ENCODE results near the gene PIF1.
"Not testable (repeated sequence)": the region's sequence is repeated elsewhere in the genome, so short reads cannot be mapped to it uniquely, and the experiment has no call there.

PIF1 gene

DNA sequence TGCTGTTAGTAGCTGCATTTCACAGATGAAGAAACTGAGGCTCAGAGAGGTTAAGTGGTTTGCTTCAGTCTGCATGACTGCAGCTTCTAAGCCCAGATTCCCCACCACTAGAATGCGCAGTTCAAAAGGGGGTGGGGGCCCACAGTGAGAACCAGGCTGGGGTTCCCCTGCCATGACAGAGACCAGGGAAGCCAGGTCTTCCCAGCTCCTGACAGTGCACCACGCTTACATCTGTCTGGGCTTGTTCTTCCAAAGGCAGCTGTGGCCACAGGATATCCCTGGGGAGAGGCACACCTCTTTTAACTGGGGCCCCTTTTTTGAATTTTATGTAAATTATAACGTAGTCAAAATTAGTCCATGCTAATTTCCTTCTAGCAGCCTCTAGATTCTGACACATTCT is 21.6 kb upstream of the PIF1 start:
- no peak for DNase-seq (ENCODE audit: low spot score)

DNA sequence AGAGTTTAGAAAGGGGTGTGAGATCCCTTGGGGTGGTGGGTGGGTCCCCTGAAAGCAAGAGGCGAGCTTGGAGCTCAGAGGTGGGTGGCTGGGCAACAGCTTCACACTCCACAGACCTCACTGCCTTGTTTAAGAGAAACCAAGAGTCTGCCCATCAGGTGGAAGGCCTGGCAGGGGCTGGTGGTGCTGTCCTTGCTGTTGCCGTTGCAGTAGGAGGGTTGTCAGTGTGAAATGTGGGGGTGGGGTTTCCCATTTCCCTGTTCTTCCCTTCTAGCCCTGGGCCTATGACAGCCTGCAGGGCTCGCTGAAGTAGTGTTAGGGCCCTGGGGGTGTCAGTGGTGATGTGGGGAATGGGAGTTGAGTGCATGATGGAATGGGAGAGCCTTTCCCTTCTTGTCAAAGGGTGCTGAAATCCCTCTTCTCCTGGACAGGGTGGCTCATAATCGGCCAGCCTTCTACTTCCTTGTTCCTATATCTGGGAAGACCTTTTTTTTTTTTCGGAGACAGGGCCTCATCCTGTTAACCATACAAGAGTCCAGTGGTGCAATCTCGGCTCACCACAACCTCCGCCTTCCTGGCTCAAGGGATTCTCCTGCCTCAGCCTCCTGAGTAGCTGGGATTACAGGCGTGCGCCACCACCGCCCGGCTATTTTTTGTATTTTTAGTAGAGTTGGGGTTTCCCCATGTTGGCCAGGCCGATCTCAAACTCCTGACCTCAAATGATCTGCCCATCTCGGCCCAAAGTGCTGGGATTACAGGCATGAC is 20.6 kb upstream of the PIF1 start:
- DNase-seq (ENCODE audit: low spot score) = no peak

DNA sequence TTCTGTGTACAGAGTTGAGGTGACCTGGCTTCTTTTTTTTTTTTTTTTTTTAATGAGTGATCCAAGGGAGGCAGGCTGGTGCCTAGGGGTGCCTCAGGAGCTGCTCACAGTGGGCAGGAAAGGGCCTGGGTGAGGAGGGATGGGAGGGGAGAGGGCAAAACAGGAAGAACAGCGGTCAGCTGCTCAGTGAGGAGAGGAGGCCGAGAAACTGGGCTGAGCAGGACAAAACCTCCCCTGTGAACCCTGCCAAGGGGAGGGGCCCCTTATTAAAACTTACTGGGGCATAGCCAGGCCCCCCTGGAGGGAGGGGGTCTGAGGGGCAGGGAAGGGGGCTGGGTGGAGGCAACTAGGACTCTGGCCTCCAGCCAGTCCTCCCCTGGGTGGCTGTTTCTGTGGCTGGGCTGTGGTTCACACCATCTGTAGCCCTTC is 19.8 kb upstream of the PIF1 start:
- DNase-seq (ENCODE audit: low spot score) = no peak

DNA sequence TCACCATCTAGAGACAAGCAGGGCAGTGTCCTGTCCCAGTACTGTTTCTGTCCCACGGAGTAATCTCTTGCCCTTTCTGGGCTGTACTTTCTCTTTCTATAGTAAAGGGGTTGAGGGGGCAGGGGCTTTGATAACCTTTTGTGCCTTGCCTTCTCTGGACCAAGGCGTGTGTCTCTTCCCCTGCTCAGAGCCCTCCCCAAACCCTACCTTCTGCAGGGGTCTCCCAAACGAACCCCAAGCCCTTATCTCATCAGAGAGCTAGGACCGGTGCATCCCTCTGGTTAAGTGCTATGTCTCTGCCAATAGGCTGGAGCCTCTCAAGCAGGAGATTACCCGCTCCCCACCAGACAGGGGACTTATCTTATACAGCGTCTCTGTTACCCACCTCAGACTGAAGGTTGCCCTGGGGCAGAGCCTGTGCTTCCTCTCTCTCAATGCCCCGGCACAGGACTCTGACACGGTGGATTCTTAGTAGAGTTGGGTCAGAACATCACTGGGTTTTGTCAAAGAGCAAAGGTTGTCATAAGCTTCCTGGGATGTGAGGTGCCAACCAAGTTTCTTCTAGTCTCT is 19.2 kb upstream of the PIF1 start:
- DNase-seq (ENCODE audit: low spot score) = no peak

DNA sequence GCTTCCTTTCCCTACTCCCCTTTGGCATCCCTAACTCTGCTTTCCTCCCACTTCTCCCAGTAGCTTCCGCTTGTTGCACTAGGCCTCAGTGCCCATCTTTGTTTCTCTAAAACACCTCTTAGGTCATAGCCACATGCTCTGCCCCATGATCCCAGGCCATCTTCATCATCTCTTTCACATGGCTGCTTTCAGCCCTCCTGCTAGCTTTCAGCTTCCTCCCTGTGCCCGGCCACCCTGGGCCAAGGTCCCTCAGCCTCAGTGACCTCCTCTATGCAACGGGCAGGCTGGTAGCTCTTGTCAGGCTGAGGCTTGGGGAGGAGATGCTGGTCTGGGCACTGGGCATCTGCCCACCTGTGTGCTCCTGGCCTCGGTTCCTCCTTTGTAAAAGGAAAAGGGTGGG is 18.5 kb upstream of the PIF1 start:
- DNase-seq (ENCODE audit: low spot score) = no peak

DNA sequence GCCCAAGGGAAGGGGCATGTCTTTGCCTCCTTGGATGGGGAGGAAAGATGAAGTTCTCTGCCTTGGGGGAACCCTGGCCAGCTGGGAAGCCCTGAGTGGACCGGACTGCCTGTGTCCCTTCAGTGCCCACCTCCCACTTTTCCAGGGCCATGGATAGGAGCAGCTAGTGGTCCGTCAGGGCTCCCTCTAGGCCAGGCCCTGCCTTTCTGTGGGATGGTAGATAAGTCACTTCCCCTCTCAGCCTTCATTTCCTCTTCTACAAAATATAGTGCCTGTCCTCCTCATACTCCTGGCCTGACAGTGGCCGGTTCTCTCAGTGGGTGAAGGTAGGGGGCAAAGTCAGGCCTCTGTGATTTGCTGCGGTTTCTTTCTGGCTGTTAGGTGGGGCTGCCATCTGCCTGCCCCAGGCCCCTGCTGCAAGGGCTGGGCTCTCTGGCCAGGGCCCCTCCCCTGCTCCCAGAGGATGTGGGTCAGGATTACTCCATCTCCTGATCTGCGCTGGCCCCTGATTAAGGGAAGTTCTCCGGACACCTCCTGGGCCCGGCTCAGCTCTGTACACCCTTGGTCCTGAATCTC is 17.6 kb upstream of the PIF1 start:
- DNase-seq (ENCODE audit: low spot score) = no peak

DNA sequence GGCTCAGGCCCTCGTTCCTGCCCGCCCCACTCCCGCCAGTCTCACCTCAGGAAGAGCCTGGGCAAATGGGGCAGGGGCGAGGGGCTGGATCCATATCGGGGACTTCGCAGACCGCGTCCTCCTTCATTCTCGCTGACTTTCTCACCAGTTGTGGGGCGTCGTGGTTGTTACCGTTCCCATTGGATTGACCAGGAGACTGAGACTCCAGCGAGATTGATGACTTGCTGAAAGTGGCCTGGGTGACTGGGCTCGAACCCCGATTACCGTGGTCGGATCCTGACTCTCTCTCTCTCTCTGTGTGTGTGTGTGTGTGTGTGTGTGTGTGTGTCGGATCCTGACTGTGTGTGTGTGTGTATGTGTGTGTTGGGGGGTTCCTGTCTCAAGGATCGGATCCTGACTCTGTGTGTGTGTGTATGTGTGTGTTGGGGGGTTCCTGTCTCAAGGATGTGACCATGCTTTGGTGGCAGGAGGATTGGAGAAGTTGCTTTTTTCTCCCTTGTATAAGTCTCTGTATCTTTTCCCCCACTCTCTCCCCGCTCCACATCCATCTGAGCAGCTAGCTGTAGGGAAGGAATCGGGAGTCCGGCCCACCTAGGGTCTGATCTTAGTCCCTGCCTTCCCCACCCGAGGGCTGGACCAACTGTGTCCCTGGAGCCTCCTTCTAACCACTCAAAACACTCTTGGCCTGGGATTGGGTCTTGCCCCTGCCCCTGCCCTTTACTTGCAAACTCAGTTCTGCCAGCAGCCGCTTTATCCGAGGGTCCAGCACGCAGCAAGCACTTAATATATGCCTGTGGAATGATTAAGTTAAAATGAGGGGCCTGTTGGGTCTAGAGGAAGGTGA is 16.9 kb upstream of the PIF1 start:
- DNase-seq (ENCODE audit: low spot score) = no peak

DNA sequence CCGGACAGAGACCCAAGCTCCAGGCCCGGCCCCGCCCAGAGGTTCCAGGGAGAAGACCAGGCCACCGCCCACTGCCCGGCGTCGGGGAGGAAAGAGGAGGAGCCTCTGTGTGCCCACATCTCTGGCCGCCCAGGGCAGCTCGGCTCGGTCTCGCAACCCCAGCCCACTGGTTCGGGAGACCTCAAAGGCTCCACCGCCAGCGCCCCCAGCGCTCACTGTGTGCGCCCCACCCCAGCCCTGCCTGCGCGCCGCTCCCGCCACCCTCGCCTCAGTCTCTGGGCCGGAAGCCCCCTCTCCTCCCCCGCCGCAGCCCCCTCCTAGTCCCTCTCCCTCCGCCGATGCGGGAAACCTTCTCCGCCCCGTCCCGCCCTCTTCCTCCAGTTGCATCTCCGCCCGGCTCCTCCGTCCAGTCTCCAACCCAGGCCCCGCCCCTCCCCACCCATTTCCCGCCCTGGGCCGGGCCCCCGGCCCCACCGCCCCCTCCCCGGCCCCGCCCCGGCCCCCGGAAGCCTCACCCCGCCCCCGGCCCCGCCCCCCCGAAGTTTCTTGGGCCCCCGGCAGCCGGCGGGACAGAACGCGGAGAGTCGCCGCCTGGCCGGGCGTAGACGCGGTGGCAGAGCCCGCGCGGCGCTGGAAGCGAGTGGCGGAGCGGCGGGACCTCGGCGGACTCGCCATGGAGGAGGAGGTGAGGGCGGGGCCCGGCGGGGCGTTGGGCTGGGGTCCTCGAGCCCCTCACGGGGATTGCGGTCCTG is 16.1 kb upstream of the PIF1 start, which contains the start of gene PLEKHO2:
PLEKHO2 (plus strand) TSS at position 572 of the 752 bp plus-strand sequence; CDS start at position 674, 102 bp downstream.
- peak; percentile 98 for DNase-seq (ENCODE audit: low spot score)

DNA sequence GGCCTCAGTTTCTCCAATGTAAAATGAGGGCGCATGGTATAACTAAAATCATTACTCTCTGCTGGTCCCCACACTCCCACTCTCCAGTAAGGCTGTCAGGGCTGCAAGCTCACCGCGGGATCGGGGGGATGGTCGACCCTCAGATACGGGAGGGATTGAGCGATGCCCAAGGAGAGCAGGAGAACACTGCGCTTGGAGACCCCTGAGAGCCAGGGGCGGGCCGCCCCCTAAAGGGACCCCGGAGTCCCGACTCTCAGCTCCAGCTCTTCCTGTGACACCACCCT is 15.6 kb upstream of the PIF1 start:
- no peak for DNase-seq (ENCODE audit: low spot score)

DNA sequence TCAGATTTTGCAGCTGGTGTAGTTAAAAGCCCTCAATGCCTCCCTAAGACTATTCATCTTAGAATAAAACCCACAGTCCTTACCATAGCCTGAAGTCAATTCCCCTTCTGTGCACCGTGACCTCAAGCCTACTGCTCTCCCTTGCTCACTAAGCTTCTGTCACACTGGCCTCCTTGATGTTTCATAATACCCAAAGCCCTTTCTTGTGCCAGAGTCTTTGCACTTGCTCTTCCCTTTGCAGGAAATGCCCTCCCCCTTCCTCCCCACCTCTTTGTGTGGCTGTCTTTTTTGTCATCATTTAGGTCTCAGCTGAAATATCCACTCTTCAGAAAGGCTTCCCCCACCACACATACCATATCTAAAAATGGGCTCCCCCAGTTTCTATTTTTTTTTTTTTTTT is 12.1 kb upstream of the PIF1 start:
- DNase-seq (ENCODE audit: low spot score) = no peak

DNA sequence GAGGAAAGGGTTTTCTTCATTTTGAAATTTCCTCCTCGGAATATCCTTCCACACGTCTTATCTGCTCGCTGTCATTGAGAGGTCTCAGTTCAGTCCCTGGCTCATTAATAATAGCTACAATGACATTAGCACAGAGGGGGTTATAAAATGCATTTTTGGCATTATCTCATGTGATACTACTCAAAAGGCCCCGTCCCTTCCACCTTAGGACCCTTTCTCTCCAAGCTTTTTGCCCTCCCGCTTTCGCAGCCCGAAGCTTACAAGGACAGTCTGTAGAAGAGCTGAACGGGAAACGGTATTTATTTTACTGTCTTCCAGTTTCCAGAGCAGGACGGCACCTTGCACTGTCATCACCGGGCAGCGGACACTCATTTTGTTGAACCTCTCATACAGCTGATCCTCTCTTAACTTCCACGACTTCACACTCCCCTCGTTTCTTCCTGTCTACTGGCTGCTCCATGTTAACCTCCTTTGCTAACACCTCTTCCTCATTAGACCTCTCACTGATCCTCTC is 10.6 kb upstream of the PIF1 start:
- no peak for DNase-seq (ENCODE audit: low spot score)

DNA sequence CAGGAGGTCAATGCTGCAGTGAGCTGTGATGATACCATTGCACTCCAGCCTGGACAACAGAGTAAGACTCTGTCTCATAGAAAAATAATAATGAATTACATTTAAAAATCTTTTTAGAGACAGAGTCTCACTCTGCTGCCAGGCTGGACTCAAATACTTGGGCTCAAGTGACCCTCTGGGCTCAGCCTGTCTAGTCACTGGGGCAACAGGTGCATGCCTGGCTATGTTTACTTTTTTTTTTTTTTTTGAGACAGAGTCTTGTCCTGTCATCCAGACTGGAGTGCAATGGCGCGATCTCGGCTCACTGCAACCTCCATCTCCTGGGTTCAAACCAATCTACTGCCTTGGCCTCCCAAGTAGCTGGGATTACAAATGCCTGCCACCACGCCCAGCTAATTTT is 8.2 kb upstream of the PIF1 start:
- DNase-seq (ENCODE audit: low spot score) = no peak

DNA sequence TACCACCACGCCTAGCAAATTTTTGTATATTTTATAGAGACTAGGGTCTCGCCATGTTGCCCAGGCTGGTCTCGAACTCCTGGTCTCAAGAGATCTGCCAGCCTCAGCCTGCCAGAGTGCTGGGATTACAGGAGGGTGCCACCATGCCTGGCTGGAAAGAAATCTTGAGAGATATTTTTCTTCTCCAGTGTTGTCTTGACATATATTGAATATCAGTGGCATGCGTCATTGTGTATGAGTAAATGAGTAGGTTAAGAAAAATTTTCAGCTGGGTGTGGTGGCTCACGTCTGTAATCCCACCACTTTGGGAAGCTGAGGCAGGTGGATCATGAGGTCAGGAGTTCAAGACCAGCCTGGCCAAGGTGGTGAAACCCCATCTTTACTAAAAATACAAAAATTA is 3.5 kb upstream of the PIF1 start:
- DNase-seq (ENCODE audit: low spot score) = no peak

DNA sequence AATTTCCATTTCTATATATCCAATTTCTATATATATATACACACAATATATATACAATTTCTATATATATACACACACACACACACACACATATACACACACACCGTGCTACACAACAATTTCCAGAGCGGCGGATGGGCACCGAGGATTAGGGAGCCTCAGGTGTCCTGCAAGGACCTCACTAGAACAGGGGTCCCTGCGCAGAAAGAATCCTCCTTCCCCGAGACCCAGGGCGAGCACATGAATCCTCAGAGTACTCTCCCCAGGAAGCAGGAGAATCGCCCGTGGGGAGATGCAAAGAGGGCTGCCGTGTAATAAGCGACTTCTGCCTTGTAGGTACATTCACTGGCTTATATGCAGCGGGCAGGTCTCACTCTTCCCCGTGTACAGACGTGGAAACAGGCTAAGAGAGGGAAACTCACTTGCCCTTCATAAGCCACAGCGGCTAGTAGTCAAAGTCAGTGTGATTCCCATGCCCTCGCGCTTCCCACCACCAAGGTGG is 467 bp downstream of the PIF1 start:
- no peak for DNase-seq (ENCODE audit: low spot score)

DNA sequence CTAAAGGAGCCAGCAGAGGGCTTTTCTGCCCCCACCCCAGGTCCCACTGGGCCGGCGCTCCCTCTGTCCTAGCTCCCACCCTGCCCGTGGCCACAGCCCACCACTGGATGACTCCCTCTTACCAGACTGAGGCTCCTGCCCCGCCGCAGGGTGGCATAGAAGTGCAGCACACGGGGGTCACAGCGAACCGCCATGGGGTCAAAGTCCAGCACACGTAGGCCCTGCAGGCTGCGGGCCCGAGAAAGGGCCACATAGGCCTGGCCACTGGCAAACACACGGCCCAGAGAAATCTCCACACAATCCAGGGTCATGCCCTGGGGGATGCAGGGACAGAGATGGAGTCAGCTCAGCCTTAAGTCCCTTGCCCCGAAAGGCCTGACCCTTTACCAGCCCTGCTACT is 9.0 kb downstream of the PIF1 start:
- DNase-seq (ENCODE audit: low spot score) = no peak

DNA sequence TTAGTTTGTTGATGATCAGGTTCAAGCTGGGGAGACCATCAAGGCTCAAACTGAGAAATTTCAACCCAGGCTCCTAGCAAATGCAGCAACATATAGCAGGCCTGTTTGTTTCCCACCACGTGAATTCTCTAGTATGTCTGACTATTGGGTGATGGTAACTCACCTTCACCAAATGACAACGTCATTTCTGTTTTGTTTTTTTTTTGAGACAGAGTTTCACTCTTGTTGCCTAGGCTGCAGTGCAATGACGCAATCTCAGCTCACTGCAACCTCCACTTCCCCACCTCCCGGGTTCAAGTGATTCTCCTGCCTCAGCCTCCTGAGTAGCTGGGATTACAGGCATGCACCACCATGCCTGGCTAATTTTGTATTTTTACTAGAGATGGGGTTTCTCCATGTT is 10.5 kb downstream of the PIF1 start:
- not testable (repeated sequence) for DNase-seq (ENCODE audit: low spot score)

DNA sequence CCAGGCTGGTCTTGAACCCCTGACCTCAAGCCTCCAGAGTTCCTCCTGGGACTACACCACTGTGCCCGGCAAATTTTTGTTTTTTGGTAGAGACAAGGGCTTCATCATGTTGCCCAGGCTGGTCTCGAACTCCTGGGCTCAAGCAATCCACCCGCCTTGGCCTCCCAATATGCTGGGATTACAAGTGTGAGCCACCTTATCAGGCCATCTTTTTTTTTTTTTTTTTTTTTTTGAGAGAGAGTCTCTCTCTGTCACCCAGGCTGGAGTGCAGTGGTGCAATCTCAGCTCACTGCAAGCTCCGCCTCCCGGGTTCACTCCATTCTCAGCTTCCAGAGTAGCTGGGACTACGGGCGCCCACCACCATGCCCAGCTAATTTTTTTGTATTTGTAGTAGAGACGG is 11.2 kb downstream of the PIF1 start:
- not testable (repeated sequence) for DNase-seq (ENCODE audit: low spot score)

DNA sequence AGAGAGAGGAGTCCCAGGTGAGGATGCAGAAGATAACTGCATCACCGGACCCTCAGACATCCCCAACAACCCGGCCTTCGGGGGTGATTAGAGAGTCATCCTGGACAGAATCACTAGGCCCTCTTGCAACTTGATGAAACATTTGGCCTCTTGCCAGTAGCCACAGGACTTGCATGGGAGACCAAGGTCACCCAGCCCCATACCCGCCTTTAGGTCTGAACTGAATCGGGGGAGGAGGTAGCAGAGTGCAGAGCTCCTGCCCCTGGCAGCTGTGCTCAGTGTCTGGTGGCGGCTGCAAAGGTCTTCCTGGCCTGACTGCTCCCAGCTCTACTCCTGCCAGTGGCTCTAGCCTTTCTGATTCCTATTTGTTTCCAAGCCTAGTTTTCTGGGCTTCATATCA is 12.4 kb downstream of the PIF1 start:
- no peak for DNase-seq (ENCODE audit: low spot score)

DNA sequence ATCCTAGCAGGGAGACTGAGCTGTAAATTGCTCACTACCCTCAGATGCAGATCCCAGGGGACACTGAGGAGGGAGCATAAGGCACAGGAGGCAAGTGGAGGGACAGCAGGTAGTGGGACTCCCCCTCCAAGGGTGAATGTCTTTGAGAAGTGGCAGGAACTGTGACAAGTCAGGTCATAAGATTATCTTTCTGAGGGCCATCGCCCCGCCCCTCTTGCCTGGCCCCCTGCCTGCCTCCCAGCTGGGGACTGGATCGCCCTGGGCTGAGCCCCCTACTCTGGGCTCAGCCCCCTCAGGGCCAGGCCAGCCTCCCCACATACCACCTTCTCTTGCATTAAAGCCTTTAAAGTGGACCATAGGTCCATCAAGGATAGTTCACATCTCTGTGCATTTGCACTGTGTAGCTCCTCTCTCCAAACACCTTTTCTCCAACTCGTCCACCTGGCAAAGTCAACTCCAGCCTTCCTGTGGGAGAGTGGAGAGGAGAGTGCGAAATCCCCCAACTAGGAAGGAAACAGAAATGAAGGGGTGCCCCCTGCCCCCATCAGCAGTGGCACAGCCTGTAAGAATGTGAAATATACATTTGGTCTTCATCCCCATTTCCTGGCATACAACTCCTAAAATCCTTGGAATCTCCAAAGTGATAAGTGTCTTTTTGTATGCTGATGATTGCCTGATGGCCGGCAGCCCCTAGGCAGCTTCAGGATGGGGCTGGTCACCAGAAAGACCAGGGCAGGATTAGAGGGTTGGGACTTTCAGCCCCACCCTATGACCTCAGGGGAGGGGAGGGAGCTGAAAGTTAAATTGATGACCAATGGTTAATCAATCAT is 14.7 kb downstream of the PIF1 start:
- DNase-seq (ENCODE audit: low spot score) = peak; percentile 68

DNA sequence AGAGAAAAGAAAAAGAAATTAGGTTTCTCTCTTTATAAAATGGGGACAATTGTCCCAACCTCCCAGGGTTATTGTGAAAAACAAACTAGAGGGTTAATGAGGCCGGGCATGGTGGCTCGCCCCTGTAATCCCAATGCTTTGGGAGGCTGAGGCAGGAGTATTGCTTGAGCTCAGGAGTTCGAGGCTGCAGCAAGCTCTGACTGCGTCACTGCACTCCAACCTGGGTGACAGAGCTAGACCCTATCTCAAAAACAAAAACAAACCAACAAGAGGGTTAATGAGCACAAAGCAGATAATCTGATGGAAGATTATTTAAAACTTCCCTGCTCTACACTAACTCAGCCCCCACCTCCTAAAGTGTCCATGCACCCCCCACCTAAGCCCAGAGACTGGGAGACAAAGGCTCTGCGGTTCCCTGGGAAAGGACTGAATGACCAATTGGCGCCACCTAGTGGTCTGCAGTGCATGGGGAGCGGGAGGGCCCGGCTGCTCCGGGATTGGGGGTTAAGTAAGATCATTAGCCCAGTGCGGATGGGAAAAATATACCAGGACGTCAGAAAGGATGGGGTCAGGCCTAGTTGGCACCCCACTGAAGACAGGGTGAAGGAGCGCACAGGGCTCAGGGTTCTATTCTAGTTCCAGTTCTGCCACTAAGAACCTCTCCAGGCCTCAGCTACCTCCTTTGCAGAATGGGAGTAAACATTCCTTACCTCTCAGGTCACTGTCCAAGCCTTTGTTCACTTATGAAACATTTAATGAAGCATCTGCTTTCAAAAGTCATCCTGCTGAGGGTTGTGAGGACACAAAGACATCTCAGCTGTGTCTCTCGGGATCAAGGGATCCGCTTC is 15.6 kb downstream of the PIF1 start:
- peak; percentile 90 for DNase-seq (ENCODE audit: low spot score)
